GM12878 (cell line): ENCODE data around the gene ZDHHC7.

Experiments
- DPF2 ChIP-seq: fragments of 450-650 bp; IDR thresholded peaks from 2 replicates; pipeline ENCODE4 v1.6.1; 2017; ENCODE audit warnings: mild to moderate bottlenecking
- EGR1 ChIP-seq, 2 experiments: IDR thresholded peaks; 1 replicate in 1 of 2; 2 replicates in 1 of 2; pipeline ENCODE4 v1.6.1; 2011 to 2012; ENCODE audit warnings: low read depth in 2 of 2, low read length in 2 of 2, borderline replicate concordance in 1 of 2, mild to moderate bottlenecking in 1 of 2, moderate library complexity in 1 of 2
- HDGF ChIP-seq: fragments of 450-650 bp; IDR thresholded peaks from 2 replicates; pipeline ENCODE4 v1.6.1; 2016; ENCODE audit warnings: antibody characterized with exemption
- IKZF2 ChIP-seq, 2 experiments: fragments of 450-650 bp; IDR thresholded peaks; 2 replicates each; pipeline ENCODE4 v1.6.1; 2017; ENCODE audit warnings: mild to moderate bottlenecking in 2 of 2, moderate library complexity in 2 of 2
- NBN ChIP-seq: fragments of 450-650 bp; IDR thresholded peaks from 2 replicates; pipeline ENCODE4 v1.6.1; 2016
- NFYB ChIP-seq: IDR thresholded peaks from 2 replicates; pipeline ENCODE4 v1.6.1; 2011; ENCODE audit warnings: low read depth, mild to moderate bottlenecking, low read length, improper control_type of control experiment, moderate library complexity; ENCODE audit not compliant: insufficient read depth
- POLR2A ChIP-seq: IDR thresholded peaks from 2 replicates; pipeline ENCODE4 v1.6.1; 2011; ENCODE audit warnings: low read depth, mild to moderate bottlenecking, low read length
- ZNF274 ChIP-seq: IDR thresholded peaks from one replicate; pipeline ENCODE4 v1.8.0; 2011; ENCODE audit not compliant: insufficient read length, insufficient read depth
- TF ChIP-seq, protein P1 (sequence below): fragments of 450-650 bp; IDR thresholded peaks from 2 replicates; pipeline ENCODE4 v1.6.1; 2017; ENCODE audit warnings: antibody characterized with exemption, mild to moderate bottlenecking, moderate library complexity
- TF ChIP-seq, protein P2 (sequence below): fragments of 450-650 bp; IDR thresholded peaks from 2 replicates; pipeline ENCODE4 v1.6.1; 2016; ENCODE audit warnings: mild to moderate bottlenecking
- TF ChIP-seq, protein P3 (sequence below), 3 experiments: IDR thresholded peaks in 2 of 3; conservative IDR thresholded peaks in 1 of 3; 2 replicates each; pipeline ENCODE4 v1.5.1; 2011; ENCODE audit warnings: low read depth in 3 of 3, low read length in 3 of 3, mild to moderate bottlenecking in 3 of 3, control low read depth in 2 of 3, moderate library complexity in 2 of 3, inconsistent platforms in 1 of 3, mixed read lengths in 1 of 3; ENCODE audit not compliant: control insufficient read depth in 2 of 3, insufficient read depth in 1 of 3; ENCODE audit errors: extremely low read depth in 1 of 3

DNA sequence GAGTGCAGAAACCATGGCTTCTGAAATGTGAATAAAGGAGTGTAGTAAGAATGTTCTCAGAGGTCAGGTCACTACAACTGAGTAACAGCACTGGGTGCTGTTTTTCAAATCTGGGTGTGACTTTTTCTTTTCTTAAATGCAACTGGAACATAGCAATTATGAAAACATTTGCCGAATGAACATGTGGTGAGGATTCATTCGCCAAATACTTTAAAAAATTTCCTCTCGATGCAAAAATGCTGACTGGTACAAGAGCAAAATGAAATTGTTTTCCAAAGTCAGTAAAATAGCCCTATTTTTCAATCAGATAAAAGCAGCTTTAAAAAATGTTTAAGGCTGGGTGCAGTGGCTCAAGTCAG lies 18.6 kb downstream of the ZDHHC7 start:
- TF ChIP-seq, protein P1, sequence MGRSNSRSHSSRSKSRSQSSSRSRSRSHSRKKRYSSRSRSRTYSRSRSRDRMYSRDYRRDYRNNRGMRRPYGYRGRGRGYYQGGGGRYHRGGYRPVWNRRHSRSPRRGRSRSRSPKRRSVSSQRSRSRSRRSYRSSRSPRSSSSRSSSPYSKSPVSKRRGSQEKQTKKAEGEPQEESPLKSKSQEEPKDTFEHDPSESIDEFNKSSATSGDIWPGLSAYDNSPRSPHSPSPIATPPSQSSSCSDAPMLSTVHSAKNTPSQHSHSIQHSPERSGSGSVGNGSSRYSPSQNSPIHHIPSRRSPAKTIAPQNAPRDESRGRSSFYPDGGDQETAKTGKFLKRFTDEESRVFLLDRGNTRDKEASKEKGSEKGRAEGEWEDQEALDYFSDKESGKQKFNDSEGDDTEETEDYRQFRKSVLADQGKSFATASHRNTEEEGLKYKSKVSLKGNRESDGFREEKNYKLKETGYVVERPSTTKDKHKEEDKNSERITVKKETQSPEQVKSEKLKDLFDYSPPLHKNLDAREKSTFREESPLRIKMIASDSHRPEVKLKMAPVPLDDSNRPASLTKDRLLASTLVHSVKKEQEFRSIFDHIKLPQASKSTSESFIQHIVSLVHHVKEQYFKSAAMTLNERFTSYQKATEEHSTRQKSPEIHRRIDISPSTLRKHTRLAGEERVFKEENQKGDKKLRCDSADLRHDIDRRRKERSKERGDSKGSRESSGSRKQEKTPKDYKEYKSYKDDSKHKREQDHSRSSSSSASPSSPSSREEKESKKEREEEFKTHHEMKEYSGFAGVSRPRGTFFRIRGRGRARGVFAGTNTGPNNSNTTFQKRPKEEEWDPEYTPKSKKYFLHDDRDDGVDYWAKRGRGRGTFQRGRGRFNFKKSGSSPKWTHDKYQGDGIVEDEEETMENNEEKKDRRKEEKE: no peak
- TF ChIP-seq, protein P2, sequence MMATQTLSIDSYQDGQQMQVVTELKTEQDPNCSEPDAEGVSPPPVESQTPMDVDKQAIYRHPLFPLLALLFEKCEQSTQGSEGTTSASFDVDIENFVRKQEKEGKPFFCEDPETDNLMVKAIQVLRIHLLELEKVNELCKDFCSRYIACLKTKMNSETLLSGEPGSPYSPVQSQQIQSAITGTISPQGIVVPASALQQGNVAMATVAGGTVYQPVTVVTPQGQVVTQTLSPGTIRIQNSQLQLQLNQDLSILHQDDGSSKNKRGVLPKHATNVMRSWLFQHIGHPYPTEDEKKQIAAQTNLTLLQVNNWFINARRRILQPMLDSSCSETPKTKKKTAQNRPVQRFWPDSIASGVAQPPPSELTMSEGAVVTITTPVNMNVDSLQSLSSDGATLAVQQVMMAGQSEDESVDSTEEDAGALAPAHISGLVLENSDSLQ: no peak
- no peak for TF ChIP-seq IKZF2 (IDR thresholded peaks at IDR 0.05)
- TF ChIP-seq, protein P3, sequence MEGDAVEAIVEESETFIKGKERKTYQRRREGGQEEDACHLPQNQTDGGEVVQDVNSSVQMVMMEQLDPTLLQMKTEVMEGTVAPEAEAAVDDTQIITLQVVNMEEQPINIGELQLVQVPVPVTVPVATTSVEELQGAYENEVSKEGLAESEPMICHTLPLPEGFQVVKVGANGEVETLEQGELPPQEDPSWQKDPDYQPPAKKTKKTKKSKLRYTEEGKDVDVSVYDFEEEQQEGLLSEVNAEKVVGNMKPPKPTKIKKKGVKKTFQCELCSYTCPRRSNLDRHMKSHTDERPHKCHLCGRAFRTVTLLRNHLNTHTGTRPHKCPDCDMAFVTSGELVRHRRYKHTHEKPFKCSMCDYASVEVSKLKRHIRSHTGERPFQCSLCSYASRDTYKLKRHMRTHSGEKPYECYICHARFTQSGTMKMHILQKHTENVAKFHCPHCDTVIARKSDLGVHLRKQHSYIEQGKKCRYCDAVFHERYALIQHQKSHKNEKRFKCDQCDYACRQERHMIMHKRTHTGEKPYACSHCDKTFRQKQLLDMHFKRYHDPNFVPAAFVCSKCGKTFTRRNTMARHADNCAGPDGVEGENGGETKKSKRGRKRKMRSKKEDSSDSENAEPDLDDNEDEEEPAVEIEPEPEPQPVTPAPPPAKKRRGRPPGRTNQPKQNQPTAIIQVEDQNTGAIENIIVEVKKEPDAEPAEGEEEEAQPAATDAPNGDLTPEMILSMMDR (IDR thresholded peaks at IDR 0.05 in 2 of 3, conservative IDR thresholded peaks at IDR 0.05 in 1 of 3; ENCODE audit: control insufficient read depth in 2 of 3, extremely low read depth in 1 of 3, insufficient read depth in 1 of 3, low read depth in 3 of 3, low read length in 3 of 3): no peak
- TF ChIP-seq POLR2A: no peak
- no peak for TF ChIP-seq DPF2
- TF ChIP-seq HDGF: no peak
- TF ChIP-seq ZNF274: no peak
- TF ChIP-seq NFYB: no peak
- TF ChIP-seq EGR1 (IDR thresholded peaks at IDR 0.05; ENCODE audit: borderline replicate concordance in 1 of 2, low read depth in 2 of 2, low read length in 2 of 2): no peak
- no peak for TF ChIP-seq NBN
